ENCODE results near the gene CGB3. TPM values are rescaled to one million over a fixed set of nuclear protein-coding genes. Genes with fewer than 3 reads are reported as not detected.

CGB3 gene
- total RNA-seq, 1 donor from 2014 or later: not detected

Small RNA genes within 50 kb of the gene (microRNA-seq; reads per million reads assigned to microRNA genes)
- not detected for gene MIR6798

Other genes with a start within 250 kb of the CGB3 start
- 59.5 TPM for gene BCAT2, start 213.3 kb downstream of the CGB3 start, total RNA-seq
- gene HSD17B14, start 187.8 kb downstream of the CGB3 start, total RNA-seq: 1.9 TPM
- gene PLEKHA4, start 155.7 kb downstream of the CGB3 start, total RNA-seq: 17.7 TPM
- 60.4 TPM for gene PPP1R15A, start 151.9 kb downstream of the CGB3 start, total RNA-seq
- gene TULP2, start 125.6 kb downstream of the CGB3 start, total RNA-seq: not detected
- gene NUCB1, start 124.0 kb downstream of the CGB3 start, total RNA-seq: 237 TPM
- not detected for gene DHDH, start 90.6 kb downstream of the CGB3 start, total RNA-seq
- 21.5 TPM for gene BAX, start 69.5 kb downstream of the CGB3 start, total RNA-seq
- 748 TPM for gene FTL, start 59.0 kb downstream of the CGB3 start, total RNA-seq
- gene GYS1, start 31.0 kb downstream of the CGB3 start, total RNA-seq: 100 TPM
- 41.7 TPM for gene RUVBL2, start 30.4 kb downstream of the CGB3 start, total RNA-seq
- not detected for gene LHB, start 7.2 kb downstream of the CGB3 start, total RNA-seq
- not detected for gene CGB2, start 7.6 kb upstream of the CGB3 start, total RNA-seq
- not detected for gene CGB1, start 12.6 kb upstream of the CGB3 start, total RNA-seq
- not detected for gene CGB5, start 19.5 kb upstream of the CGB3 start, total RNA-seq
- gene CGB8, start 24.8 kb upstream of the CGB3 start, total RNA-seq: not detected
- not detected for gene CGB7, start 33.4 kb upstream of the CGB3 start, total RNA-seq
- gene NTF4, start 40.5 kb upstream of the CGB3 start, total RNA-seq: 0.48 TPM
- 0.86 TPM for gene KCNA7, start 48.4 kb upstream of the CGB3 start, total RNA-seq
- gene SNRNP70, start 61.1 kb upstream of the CGB3 start, total RNA-seq: 105 TPM
- gene LIN7B, start 90.0 kb upstream of the CGB3 start, total RNA-seq: 21.3 TPM
- gene C19orf73, start 94.8 kb upstream of the CGB3 start, total RNA-seq: 1.3 TPM
- 5.0 TPM for gene PPFIA3, start 95.2 kb upstream of the CGB3 start, total RNA-seq
- 878 TPM for gene HRC, start 131.1 kb upstream of the CGB3 start, total RNA-seq
- 24.8 TPM for gene TRPM4, start 133.5 kb upstream of the CGB3 start, total RNA-seq

Measured in Right ventricle myocardium superior (tissue), 1 donor.